K562 (cell line): ENCODE results near the gene KCTD7.

Experiments
- BHLHE40 ChIP-seq: IDR thresholded peaks from 2 replicates; pipeline ENCODE4 v1.6.1; 2011; ENCODE audit warnings: low read length, improper control_type of control experiment
- EP300 ChIP-seq: IDR thresholded peaks from 2 replicates; pipeline ENCODE4 v1.6.1; 2012; ENCODE audit warnings: low read length, improper control_type of control experiment
- EZH2 ChIP-seq: IDR thresholded peaks from 2 replicates; pipeline ENCODE4 v1.6.1; 2012; ENCODE audit warnings: low read depth, mild to moderate bottlenecking, inconsistent platforms, low read length, borderline replicate concordance
- GABPB1 ChIP-seq: sonication (generic); formaldehyde crosslinking; IDR thresholded peaks from 2 replicates; pipeline ENCODE4 v1.8.0; 2022; ENCODE audit warnings: mild to moderate bottlenecking, missing genetic modification reagents
- HLTF ChIP-seq: fragments of 450-650 bp; IDR thresholded peaks from 2 replicates; pipeline ENCODE4 v1.6.1; 2016
- NR2C2 ChIP-seq, 2 experiments: fragments of 200-800 bp in 1 of 2; sonication (Bioruptor generic) in 1 of 2; sonication (generic) in 1 of 2; formaldehyde crosslinking in 1 of 2; IDR thresholded peaks; 2 replicates each; pipeline versions ENCODE4 v1.6.1 to v1.8.0; 2016 to 2022; ENCODE audit warnings: mild to moderate bottlenecking in 1 of 2, missing compliant biosample characterization in 1 of 2, missing genetic modification characterization in 1 of 2, missing genetic modification reagents in 1 of 2
- U2AF2 ChIP-seq: fragments of 200-400 bp; formaldehyde crosslinking; optimal IDR thresholded peaks from 2 replicates; pipeline ENCODE3; 2017; ENCODE audit warnings: low read depth, mild to moderate bottlenecking, low read length
- ZNF174 ChIP-seq: fragments of 250-450 bp; sonication (Bioruptor Pico); IDR thresholded peaks from 2 replicates; pipeline ENCODE4 v1.4.0; 2020; ENCODE audit warnings: mild to moderate bottlenecking
- ZNF76 ChIP-seq: fragments of 250-450 bp; sonication (Bioruptor Pico); IDR thresholded peaks from 2 replicates; pipeline ENCODE4 v1.4.0; 2020; ENCODE audit warnings: mild to moderate bottlenecking, moderate library complexity, borderline replicate concordance
- TF ChIP-seq, protein P1 (sequence below): sonication (generic); formaldehyde crosslinking; IDR thresholded peaks from 2 replicates; pipeline ENCODE4 v1.9.0; 2022; ENCODE audit warnings: mild to moderate bottlenecking, missing genetic modification reagents
- TF ChIP-seq, protein P2 (sequence below), 3 experiments: IDR thresholded peaks in 2 of 3; conservative IDR thresholded peaks in 1 of 3; 2 replicates each; pipeline ENCODE4 v1.5.1; 2011 to 2012; ENCODE audit warnings: low read length in 3 of 3, mild to moderate bottlenecking in 3 of 3, control low read depth in 2 of 3, improper control_type of control experiment in 1 of 3, inconsistent platforms in 1 of 3, low read depth in 1 of 3, mixed read lengths in 1 of 3, moderate library complexity in 1 of 3; ENCODE audit not compliant: insufficient read depth in 2 of 3
- TF ChIP-seq, protein P3 (sequence below): fragments of 250-450 bp; sonication (Bioruptor Pico); IDR thresholded peaks from 2 replicates; pipeline ENCODE4 v1.5.0; 2021

DNA sequence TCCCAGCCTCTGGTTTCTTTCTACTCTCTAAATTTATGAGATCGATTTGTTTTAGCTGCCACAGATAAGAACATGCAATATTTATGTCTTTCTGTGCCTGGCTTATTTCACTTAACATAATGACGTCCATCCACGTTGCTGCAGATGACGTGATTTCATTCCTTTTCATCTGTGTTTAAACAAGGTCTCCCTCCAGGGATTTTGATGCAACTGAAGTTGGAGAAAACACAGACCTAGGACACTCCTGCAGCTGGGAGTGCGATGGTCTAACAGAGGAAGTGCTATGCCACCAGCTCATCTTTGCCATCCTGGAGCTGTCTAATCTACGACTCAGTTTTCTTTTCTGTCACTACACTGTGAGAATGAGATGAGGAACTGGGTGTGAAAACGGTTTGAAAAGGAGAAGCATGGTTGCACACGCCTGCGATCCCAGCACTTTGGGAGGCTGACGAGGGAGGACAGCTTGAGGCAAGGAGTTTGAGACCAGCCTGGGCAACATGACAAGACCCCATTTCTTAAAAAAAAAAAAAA, 1.5 kb upstream of the KCTD7 start:
- no peak for TF ChIP-seq BHLHE40
- TF ChIP-seq, protein P1, sequence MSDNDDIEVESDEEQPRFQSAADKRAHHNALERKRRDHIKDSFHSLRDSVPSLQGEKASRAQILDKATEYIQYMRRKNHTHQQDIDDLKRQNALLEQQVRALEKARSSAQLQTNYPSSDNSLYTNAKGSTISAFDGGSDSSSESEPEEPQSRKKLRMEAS (CRISPR knock-in tag), result no peak
- TF ChIP-seq, protein P2, sequence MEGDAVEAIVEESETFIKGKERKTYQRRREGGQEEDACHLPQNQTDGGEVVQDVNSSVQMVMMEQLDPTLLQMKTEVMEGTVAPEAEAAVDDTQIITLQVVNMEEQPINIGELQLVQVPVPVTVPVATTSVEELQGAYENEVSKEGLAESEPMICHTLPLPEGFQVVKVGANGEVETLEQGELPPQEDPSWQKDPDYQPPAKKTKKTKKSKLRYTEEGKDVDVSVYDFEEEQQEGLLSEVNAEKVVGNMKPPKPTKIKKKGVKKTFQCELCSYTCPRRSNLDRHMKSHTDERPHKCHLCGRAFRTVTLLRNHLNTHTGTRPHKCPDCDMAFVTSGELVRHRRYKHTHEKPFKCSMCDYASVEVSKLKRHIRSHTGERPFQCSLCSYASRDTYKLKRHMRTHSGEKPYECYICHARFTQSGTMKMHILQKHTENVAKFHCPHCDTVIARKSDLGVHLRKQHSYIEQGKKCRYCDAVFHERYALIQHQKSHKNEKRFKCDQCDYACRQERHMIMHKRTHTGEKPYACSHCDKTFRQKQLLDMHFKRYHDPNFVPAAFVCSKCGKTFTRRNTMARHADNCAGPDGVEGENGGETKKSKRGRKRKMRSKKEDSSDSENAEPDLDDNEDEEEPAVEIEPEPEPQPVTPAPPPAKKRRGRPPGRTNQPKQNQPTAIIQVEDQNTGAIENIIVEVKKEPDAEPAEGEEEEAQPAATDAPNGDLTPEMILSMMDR (IDR thresholded peaks at IDR 0.05 in 2 of 3, conservative IDR thresholded peaks at IDR 0.05 in 1 of 3; ENCODE audit: insufficient read depth in 2 of 3, low read depth in 1 of 3, low read length in 3 of 3), result no peak
- TF ChIP-seq EP300, result no peak
- TF ChIP-seq NR2C2 (CRISPR knock-in tag; IDR thresholded peaks at IDR 0.05), result no peak
- TF ChIP-seq NR2C2 (tag; IDR thresholded peaks at IDR 0.05), result no peak
- no peak for TF ChIP-seq GABPB1
- no peak for TF ChIP-seq U2AF2
- TF ChIP-seq ZNF76 (CRISPR knock-in tag), result no peak
- TF ChIP-seq, protein P3, sequence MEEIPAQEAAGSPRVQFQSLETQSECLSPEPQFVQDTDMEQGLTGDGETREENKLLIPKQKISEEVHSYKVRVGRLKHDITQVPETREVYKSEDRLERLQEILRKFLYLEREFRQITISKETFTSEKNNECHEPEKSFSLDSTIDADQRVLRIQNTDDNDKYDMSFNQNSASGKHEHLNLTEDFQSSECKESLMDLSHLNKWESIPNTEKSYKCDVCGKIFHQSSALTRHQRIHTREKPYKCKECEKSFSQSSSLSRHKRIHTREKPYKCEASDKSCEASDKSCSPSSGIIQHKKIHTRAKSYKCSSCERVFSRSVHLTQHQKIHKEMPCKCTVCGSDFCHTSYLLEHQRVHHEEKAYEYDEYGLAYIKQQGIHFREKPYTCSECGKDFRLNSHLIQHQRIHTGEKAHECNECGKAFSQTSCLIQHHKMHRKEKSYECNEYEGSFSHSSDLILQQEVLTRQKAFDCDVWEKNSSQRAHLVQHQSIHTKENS (CRISPR knock-in tag), result no peak
- TF ChIP-seq EZH2, result no peak
- no peak for TF ChIP-seq HLTF
- no peak for TF ChIP-seq ZNF174 (CRISPR knock-in tag)
